ENCODE data around the gene MRPL52.
"Not testable (repeated sequence)": the region's sequence is repeated elsewhere in the genome, so short reads cannot be mapped to it uniquely, and the experiment has no call there.

MRPL52 gene

GRCh38 chr14:22812744-22813143, 16.9 kb upstream of the MRPL52 start:
- no peak for DNase-seq

GRCh38 chr14:22813145-22813544, 16.5 kb upstream of the MRPL52 start:
- DNase-seq = no peak

- DNase-seq = no peak
These were observed 15.3 kb upstream of the MRPL52 start for GRCh38 chr14:22814373-22814772.

- DNase-seq = no peak
These were observed 14.6 kb upstream of the MRPL52 start, which contains the start of gene SLC7A7 for GRCh38 chr14:22814941-22815713. Gene SLC7A7 (minus strand): TSS chr14:22815435. CDS start chr14:22813398, 2,037 bp downstream.

- DNase-seq = no peak
These were observed 10.3 kb upstream of the MRPL52 start for GRCh38 chr14:22819151-22819988.

GRCh38 chr14:22820731-22821130, 9.0 kb upstream of the MRPL52 start:
- DNase-seq = no peak

- DNase-seq = no peak
These were observed 8.3 kb upstream of the MRPL52 start for GRCh38 chr14:22821193-22822015.

- DNase-seq = no peak
These were observed 7.6 kb upstream of the MRPL52 start for GRCh38 chr14:22822016-22822570.

- DNase-seq = peak; percentile 72
These were observed 7.1 kb upstream of the MRPL52 start for GRCh38 chr14:22822571-22823098.

- no peak for DNase-seq
These were observed 4.9 kb upstream of the MRPL52 start for GRCh38 chr14:22824711-22825359.

- not testable (repeated sequence) for DNase-seq
These were observed 519 bp upstream of the MRPL52 start for GRCh38 chr14:22829076-22829660.

- DNase-seq = no peak
These were observed 840 bp downstream of the MRPL52 start for GRCh38 chr14:22830443-22831010.

- DNase-seq = no peak
These were observed 5.8 kb downstream of the MRPL52 start for GRCh38 chr14:22835505-22835904.

- DNase-seq = no peak
These were observed 6.8 kb downstream of the MRPL52 start, which contains the start of gene MMP14 for GRCh38 chr14:22836301-22837113. Gene MMP14 (plus strand): TSS chr14:22836585. CDS start chr14:22836818, 233 bp downstream.

- no peak for DNase-seq
These were observed 7.5 kb downstream of the MRPL52 start for GRCh38 chr14:22837114-22837749.

- no peak for DNase-seq
These were observed 8.3 kb downstream of the MRPL52 start for GRCh38 chr14:22837750-22838538.

GRCh38 chr14:22838631-22839041, 8.9 kb downstream of the MRPL52 start:
- no peak for DNase-seq

GRCh38 chr14:22839159-22839779, 9.6 kb downstream of the MRPL52 start:
- no peak for DNase-seq

Measured in stimulated activated CD4-positive, alpha-beta T cell treated with anti-CD3 and anti-CD28 coated beads, Interleukin-1b, Interleukin-23, amount 100 ng/mL, for 48 hours (primary cell).